GM23338 (cell line): Measurements from ENCODE around the gene NOTCH1.

ENCODE experiments used
- CREB1 ChIP-seq: fragments of 250-450 bp; sonication (Bioruptor Pico); IDR thresholded peaks from 2 replicates; pipeline ENCODE4 v1.5.0; 2020; ENCODE audit warnings: low read depth, mild to moderate bottlenecking, moderate library complexity
- CTCF ChIP-seq, 2 experiments: fragments of 200-600 bp in 1 of 2; sonication (generic) in 1 of 2; conservative IDR thresholded peaks; 2 replicates each; pipeline versions ENCODE4 v1.5.1 to v1.6.1; 2016 to 2017; ENCODE audit warnings: antibody characterized with exemption in 2 of 2, low read depth in 2 of 2, mild to moderate bottlenecking in 2 of 2, moderate library complexity in 1 of 2
- EZH2 ChIP-seq: fragments of 200-600 bp; sonication (generic); IDR thresholded peaks from one replicate; pipeline ENCODE4 v1.8.0; 2017; ENCODE audit warnings: antibody characterized with exemption, mild to moderate bottlenecking, low read depth; ENCODE audit not compliant: unreplicated experiment
- EZH2phosphoT487 ChIP-seq: fragments of 200-600 bp; sonication (generic); IDR thresholded peaks from one replicate; pipeline ENCODE4 v1.8.1; 2018; ENCODE audit warnings: antibody characterized with exemption; ENCODE audit not compliant: unreplicated experiment
- JUNB ChIP-seq: IDR thresholded peaks from one replicate; pipeline ENCODE4 v1.6.1; 2016; ENCODE audit warnings: antibody characterized with exemption; ENCODE audit not compliant: unreplicated experiment
- NANOG ChIP-seq: IDR thresholded peaks from 2 replicates; pipeline ENCODE4 v1.6.1; 2016; ENCODE audit warnings: antibody characterized with exemption, borderline replicate concordance
- POLR2AphosphoS5 ChIP-seq: IDR thresholded peaks from 2 replicates; pipeline ENCODE4 v1.6.1; 2016; ENCODE audit warnings: antibody characterized with exemption, low read depth
- ZNF114 ChIP-seq: fragments of 250-450 bp; sonication (Bioruptor Pico); IDR thresholded peaks from 2 replicates; pipeline ENCODE4 v1.5.0; 2020; ENCODE audit warnings: mild to moderate bottlenecking, moderate library complexity
- ZNF331 ChIP-seq: fragments of 250-450 bp; sonication (Bioruptor Pico); IDR thresholded peaks from 2 replicates; pipeline ENCODE4 v1.5.0; 2020; ENCODE audit warnings: low read depth, mild to moderate bottlenecking, moderate library complexity
- TF ChIP-seq, protein P1 (sequence below): IDR thresholded peaks from one replicate; pipeline ENCODE4 v1.6.1; 2018; ENCODE audit warnings: antibody characterized with exemption; ENCODE audit not compliant: unreplicated experiment
- TF ChIP-seq, protein P2 (sequence below): IDR thresholded peaks from 2 replicates; pipeline ENCODE4 v1.6.1; 2016; ENCODE audit warnings: antibody characterized with exemption

DNA sequence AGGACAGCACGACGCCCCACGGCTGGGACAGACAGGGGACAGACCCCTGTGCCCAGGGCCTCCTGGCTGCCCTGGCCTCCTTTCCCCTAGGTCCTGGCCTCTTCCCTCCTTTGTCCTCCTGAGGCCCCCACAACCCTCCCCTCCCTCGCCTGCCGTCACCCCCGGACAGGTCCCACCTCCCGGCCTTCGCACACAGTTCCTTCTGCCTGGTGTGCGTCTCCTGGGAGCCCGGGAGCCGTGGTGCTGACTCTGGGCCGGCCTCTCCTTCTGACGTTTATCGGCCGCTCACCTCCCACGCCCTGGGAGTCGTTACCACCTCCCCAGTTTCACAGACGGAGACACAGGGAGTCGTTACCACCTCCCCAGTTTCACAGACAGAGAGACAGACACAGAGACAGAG is 25.1 kb upstream of the NOTCH1 start:
- TF ChIP-seq CREB1: no peak
- no peak for TF ChIP-seq CTCF (conservative IDR thresholded peaks at IDR 0.05; ENCODE audit: low read depth in 2 of 2)
- no peak for TF ChIP-seq EZH2
- no peak for TF ChIP-seq EZH2phosphoT487
- TF ChIP-seq POLR2AphosphoS5: no peak
- TF ChIP-seq, protein P1, sequence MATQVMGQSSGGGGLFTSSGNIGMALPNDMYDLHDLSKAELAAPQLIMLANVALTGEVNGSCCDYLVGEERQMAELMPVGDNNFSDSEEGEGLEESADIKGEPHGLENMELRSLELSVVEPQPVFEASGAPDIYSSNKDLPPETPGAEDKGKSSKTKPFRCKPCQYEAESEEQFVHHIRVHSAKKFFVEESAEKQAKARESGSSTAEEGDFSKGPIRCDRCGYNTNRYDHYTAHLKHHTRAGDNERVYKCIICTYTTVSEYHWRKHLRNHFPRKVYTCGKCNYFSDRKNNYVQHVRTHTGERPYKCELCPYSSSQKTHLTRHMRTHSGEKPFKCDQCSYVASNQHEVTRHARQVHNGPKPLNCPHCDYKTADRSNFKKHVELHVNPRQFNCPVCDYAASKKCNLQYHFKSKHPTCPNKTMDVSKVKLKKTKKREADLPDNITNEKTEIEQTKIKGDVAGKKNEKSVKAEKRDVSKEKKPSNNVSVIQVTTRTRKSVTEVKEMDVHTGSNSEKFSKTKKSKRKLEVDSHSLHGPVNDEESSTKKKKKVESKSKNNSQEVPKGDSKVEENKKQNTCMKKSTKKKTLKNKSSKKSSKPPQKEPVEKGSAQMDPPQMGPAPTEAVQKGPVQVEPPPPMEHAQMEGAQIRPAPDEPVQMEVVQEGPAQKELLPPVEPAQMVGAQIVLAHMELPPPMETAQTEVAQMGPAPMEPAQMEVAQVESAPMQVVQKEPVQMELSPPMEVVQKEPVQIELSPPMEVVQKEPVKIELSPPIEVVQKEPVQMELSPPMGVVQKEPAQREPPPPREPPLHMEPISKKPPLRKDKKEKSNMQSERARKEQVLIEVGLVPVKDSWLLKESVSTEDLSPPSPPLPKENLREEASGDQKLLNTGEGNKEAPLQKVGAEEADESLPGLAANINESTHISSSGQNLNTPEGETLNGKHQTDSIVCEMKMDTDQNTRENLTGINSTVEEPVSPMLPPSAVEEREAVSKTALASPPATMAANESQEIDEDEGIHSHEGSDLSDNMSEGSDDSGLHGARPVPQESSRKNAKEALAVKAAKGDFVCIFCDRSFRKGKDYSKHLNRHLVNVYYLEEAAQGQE: no peak
- TF ChIP-seq, protein P2, sequence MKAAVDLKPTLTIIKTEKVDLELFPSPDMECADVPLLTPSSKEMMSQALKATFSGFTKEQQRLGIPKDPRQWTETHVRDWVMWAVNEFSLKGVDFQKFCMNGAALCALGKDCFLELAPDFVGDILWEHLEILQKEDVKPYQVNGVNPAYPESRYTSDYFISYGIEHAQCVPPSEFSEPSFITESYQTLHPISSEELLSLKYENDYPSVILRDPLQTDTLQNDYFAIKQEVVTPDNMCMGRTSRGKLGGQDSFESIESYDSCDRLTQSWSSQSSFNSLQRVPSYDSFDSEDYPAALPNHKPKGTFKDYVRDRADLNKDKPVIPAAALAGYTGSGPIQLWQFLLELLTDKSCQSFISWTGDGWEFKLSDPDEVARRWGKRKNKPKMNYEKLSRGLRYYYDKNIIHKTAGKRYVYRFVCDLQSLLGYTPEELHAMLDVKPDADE: no peak
- TF ChIP-seq JUNB: no peak
- no peak for TF ChIP-seq ZNF331 (CRISPR knock-in tag)
- no peak for TF ChIP-seq NANOG
- TF ChIP-seq ZNF114 (CRISPR knock-in tag): no peak
